Spleen (tissue), 7 donors: ENCODE measurements around the gene SEPTIN11.
"Not testable (repeated sequence)": the region's sequence is repeated elsewhere in the genome, so short reads cannot be mapped to it uniquely, and the experiment has no call there.

Experiments
- POLR2A ChIP-seq, 3 donors: fragments of 450-650 bp; IDR thresholded peaks; one replicate each; pipeline ENCODE4 v1.5.1; 2017; ENCODE audit warnings: antibody characterized with exemption in 3 of 3, mild to moderate bottlenecking in 1 of 3
- POLR2AphosphoS5 ChIP-seq, 3 donors: sonication (generic); formaldehyde crosslinking; IDR thresholded peaks; one replicate each; pipeline ENCODE4 v1.5.1; 2017; ENCODE audit warnings: antibody characterized with exemption in 3 of 3
- TF ChIP-seq, protein P1 (sequence below), 11 experiments: fragments of 200-600 bp in 7 of 11; fragments of 450-650 bp in 4 of 11; sonication (generic) in 4 of 11; IDR thresholded peaks in 8 of 11; conservative IDR thresholded peaks in 3 of 11; 1 replicate in 7 of 11; 2 replicates in 4 of 11; pipeline versions ENCODE4 v1.4.0 to v1.8.0; 2016 to 2021; ENCODE audit warnings: antibody characterized with exemption in 11 of 11, inconsistent platforms in 4 of 11, mild to moderate bottlenecking in 1 of 11
- donor health status: DM: no; HTN: no; CAD: no; lungs with moderate emphysema.
- donor health status: DM: no; HTN: no; CAD: no.
- donor health status: DM: no; HTN: no; CAD: no.

DNA sequence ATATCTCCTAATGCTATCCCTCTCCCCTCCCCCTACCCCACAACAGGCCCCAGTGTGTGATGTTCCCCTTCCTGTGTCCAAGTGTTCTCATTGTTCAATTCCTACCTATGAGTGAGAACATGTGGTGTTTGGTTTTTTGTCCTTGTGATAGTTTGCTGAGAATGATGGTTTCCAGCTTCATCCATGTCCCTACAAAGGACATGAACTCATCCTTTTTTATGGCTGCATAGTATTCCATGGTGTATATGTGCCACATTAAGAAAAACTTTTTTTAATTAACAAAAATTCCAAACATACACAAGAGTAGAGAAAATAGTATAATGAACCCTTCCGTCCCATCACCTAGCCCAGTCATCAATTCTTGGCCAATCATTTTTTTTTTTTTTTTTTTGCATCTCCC lies 14.4 kb downstream of the SEPTIN11 start:
- TF ChIP-seq, protein P1, sequence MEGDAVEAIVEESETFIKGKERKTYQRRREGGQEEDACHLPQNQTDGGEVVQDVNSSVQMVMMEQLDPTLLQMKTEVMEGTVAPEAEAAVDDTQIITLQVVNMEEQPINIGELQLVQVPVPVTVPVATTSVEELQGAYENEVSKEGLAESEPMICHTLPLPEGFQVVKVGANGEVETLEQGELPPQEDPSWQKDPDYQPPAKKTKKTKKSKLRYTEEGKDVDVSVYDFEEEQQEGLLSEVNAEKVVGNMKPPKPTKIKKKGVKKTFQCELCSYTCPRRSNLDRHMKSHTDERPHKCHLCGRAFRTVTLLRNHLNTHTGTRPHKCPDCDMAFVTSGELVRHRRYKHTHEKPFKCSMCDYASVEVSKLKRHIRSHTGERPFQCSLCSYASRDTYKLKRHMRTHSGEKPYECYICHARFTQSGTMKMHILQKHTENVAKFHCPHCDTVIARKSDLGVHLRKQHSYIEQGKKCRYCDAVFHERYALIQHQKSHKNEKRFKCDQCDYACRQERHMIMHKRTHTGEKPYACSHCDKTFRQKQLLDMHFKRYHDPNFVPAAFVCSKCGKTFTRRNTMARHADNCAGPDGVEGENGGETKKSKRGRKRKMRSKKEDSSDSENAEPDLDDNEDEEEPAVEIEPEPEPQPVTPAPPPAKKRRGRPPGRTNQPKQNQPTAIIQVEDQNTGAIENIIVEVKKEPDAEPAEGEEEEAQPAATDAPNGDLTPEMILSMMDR (IDR thresholded peaks at IDR 0.05 in 8 of 11, conservative IDR thresholded peaks at IDR 0.05 in 3 of 11), result not testable (repeated sequence)
- not testable (repeated sequence) for TF ChIP-seq POLR2AphosphoS5, POLR2A (IDR thresholded peaks at IDR 0.05)
